Measurements from ENCODE around the gene AGK. TPM values are rescaled to one million over a fixed set of nuclear protein-coding genes. Genes with fewer than 3 reads are reported as not detected.

AGK gene, protein sequence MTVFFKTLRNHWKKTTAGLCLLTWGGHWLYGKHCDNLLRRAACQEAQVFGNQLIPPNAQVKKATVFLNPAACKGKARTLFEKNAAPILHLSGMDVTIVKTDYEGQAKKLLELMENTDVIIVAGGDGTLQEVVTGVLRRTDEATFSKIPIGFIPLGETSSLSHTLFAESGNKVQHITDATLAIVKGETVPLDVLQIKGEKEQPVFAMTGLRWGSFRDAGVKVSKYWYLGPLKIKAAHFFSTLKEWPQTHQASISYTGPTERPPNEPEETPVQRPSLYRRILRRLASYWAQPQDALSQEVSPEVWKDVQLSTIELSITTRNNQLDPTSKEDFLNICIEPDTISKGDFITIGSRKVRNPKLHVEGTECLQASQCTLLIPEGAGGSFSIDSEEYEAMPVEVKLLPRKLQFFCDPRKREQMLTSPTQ
- 100 to 1,000 TPM; 104 to 125 (median 108) TPM for polyA plus RNA-seq

DNA sequence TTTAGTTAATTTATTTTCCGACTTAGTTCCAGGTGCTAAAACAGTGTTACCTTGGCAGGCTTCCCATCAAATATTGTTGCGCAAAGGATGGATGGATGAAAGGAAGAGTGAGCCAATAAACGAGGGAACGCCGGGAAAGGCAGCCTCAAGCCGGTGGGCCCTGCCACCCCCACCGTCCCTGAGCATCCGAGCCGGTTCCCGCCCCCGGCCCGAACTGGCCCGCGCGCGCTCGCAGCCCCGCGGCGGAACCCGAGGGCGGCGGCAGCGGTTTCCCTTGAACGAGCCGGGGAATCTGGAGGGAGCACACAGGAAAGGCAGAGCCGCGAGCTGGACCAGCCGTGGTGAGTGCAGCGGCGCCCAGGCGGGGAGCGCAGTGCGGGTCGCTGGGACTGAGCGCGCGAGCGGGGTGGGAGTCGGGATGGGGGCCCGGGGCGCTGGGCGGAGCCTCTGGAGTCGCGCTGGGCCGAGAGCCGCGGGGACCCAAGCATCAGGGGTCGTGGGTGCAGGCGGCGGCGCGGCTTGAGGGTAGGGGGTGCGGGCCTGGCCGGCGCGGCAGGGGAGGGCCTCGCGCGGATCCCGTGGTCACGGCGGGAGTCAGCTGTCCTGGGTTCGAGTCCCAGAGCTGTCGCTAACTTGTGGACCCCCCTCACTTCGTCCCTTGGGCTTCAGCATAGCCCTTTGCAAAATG lies at the start of gene AGK:
Gene AGK, plus strand, starts transcription at position 317 of the 688 bp plus-strand sequence. CDS start 4,057 bp downstream, outside the sequence.
- peak; percentile 71 to 79 (median 78) for DNase-seq
- peaks cover 2% of the 10 kb centered on the region in 3 donors for H3K27me3 Mint-ChIP-seq (ENCODE audit: low read depth in 3 of 3)
- H3K4me1 Mint-ChIP-seq = peaks cover 40 to 53% of the 10 kb centered on the region in 2 donors
- peaks cover 0 to 1% (median 0%) of the 10 kb centered on the region in 6 donors for H3K9me3 Mint-ChIP-seq
- H3K27ac Mint-ChIP-seq = peak within 1 kb of the TSS; percentile 85 to 93 (median 90)
- peaks cover 0 to 31% (median 11%) of the 10 kb centered on the region in 3 donors for H3K36me3 Mint-ChIP-seq
- peak within 1 kb of the TSS; percentile 88 to 93 (median 91) for H3K4me3 Mint-ChIP-seq

DNA sequence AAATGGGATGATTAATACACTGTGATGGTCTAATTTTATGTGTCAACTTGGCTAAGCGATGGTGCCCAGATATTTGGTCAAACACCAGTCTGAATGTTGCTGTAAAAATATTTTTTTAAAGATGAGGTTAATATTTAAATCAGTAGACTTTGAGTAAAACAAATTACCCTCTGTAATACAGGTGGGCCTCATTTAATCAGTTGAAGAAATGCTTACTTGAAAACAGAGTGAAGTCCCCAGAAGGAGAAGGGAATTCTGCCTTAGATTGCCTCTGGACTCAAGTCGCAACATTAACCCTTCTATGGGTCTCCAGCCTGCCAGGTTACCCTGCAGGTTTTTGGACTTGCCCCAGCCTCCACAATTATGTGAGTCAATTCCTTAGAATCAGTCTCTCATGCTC lies 49.8 kb upstream of the AGK start:
- Mint-ChIP-seq H3K27me3 (ENCODE audit: low read depth in 3 of 3) (peaks cover 3 to 9% (median 3%) of the 10 kb centered on the region in 3 donors), H3K4me3 (no peak overlapping the region), H3K27ac (no peak overlapping the region), H3K9me3 (no peaks in the 10 kb centered on the region), H3K36me3 (no peaks in the 10 kb centered on the region), H3K4me1 (no peaks in the 10 kb centered on the region)
- no peak for DNase-seq

DNA sequence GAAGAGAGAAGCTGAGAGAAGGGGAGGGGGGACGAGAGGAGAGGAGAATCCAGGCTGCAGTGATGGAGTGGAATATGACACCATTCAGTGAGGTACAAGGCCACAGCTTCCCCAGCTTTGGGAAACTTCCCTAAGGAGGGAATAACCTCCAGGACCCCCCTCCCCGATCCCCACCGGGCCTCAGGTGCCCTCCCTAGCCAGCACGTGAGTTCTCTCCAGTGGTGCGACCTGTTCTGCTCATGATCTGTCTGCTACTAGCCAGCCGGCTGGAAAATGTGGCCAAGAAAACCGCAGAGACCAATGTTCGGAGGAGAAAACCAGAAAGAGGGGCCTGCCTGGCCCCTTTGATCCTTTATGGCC lies 39.9 kb upstream of the AGK start:
- Mint-ChIP-seq H3K4me1 (peaks cover 13 to 25% of the 10 kb centered on the region in 2 donors), H3K27ac (no peak overlapping the region), H3K36me3 (peaks cover 0 to 5% (median 3%) of the 10 kb centered on the region in 3 donors), H3K27me3 (ENCODE audit: low read depth in 3 of 3) (peaks cover 11 to 23% (median 18%) of the 10 kb centered on the region in 3 donors), H3K9me3 (peaks cover 0 to 9% (median 0%) of the 10 kb centered on the region in 6 donors), H3K4me3 (peak overlapping the region; percentile 44 to 76 (median 61))
- DNase-seq = no peak

DNA sequence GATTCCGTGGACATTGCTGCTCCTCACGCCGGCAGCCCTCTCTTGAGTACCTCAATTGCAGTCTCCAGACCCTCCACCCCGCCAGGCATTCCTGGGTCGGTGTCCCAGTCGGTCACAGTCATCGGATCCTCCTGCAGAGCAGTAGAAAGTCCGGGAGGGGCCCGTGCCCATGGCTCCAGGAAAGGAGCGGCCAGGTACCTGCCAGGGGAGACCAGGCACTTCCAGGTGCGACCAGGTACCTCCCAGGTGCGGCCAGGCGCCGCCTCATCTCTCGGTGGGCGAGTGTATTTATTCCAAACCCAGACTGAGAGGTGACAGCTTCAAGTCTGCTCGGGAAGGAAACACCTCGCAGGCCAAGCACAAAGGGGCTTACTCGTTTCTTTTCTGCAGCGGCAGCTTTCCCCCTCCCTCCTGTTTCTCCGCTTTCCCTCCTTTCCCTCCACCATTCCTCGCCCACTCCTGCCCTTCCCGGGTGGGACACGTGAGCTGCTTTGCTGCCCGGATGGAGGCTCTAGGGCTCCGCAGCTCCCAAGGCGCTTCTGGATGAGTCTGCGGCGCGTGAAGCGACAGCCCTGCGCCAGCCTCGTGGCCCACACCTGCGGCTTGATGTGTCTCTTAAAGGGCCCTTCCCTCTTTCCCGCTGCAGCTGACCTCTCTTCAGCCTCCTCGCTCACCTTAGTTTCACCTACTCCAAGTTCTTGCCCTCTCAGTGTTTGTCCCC lies 39.4 kb upstream of the AGK start:
- Mint-ChIP-seq H3K27ac (no peak overlapping the region), H3K27me3 (ENCODE audit: low read depth in 3 of 3) (peaks cover 11 to 23% (median 18%) of the 10 kb centered on the region in 3 donors), H3K4me3 (peak overlapping the region; percentile 46 to 76 (median 65)), H3K4me1 (peaks cover 13 to 25% of the 10 kb centered on the region in 2 donors), H3K36me3 (peaks cover 0 to 5% (median 3%) of the 10 kb centered on the region in 3 donors), H3K9me3 (peaks cover 0 to 9% (median 0%) of the 10 kb centered on the region in 6 donors)
- peak in 1 of 3 donors; percentile 1 for DNase-seq

DNA sequence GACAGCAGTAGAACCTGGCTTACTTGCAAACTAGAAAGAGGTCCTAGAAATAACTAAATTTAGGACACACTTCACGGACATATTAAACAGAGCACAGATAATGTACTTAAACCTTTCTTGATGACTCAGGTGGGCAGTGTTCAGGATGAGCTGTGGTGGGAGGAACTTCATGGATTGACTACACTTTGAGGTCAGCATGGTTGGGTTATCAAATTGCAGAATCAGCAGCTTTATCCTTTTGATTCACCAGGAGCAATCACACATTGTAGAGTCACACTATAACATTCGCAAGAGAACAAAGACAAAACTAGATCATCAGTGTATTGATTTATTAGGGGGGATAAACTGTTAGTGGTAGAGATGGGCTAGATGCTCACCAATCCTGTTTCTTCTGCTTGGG lies 38.6 kb upstream of the AGK start:
- Mint-ChIP-seq H3K9me3 (peaks cover 0 to 9% (median 0%) of the 10 kb centered on the region in 6 donors), H3K36me3 (peaks cover 0 to 5% (median 3%) of the 10 kb centered on the region in 3 donors), H3K4me3 (peak overlapping the region; percentile 41 to 76 (median 65)), H3K27ac (no peak overlapping the region), H3K4me1 (peaks cover 13 to 25% of the 10 kb centered on the region in 2 donors), H3K27me3 (ENCODE audit: low read depth in 3 of 3) (peaks cover 11 to 23% (median 21%) of the 10 kb centered on the region in 3 donors)
- no peak for DNase-seq

DNA sequence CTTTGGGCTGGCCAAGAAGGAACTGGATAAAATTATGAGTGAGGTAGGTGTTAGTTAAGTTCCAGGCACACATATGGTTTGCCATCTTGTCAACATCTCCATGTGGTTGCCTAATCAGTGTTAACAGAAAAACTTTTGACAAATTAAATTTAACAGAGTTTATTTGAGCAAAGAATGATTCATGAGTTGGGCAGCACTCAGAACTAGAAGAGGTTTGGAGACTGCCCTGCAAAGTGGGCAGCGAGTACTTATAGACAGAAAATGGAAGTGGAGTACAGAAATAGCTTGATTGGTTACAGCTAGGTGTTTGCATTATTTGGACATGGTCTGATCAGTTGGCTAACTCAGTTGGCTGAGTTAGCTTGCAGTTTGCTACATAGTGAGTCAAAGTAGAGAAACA lies 37.5 kb upstream of the AGK start:
- peaks cover 11 to 23% (median 21%) of the 10 kb centered on the region in 3 donors for H3K27me3 Mint-ChIP-seq (ENCODE audit: low read depth in 3 of 3)
- H3K9me3 Mint-ChIP-seq = peaks cover 0 to 9% (median under 1%) of the 10 kb centered on the region in 6 donors
- H3K36me3 Mint-ChIP-seq = peaks cover 0 to 5% (median 3%) of the 10 kb centered on the region in 3 donors
- H3K4me1 Mint-ChIP-seq = peaks cover 13 to 25% of the 10 kb centered on the region in 2 donors
- no peak for DNase-seq
- no peak overlapping the region for H3K27ac Mint-ChIP-seq
- no peak overlapping the region for H3K4me3 Mint-ChIP-seq

DNA sequence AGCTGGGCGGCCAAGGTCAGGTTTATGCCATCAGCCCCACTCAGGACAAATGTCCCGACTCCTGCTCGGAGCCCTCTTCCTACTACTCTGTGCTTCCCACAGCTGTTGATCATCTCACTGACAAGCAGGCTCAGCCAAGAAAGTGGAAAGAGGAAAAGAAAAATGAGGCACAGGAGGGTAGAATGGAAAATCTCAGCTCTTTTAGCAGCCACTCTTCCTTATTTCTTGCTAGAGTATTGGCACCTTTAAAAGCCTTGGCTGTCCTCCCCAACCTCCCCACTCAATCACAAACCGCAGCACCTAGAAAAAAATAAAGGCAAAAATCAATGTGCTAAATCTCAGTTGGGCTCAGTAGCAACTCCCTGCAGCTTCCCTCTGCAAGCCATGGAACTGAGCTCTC lies 35.3 kb upstream of the AGK start:
- no peak overlapping the region for H3K4me3 Mint-ChIP-seq
- peaks cover 5 to 20% (median 15%) of the 10 kb centered on the region in 3 donors for H3K27me3 Mint-ChIP-seq (ENCODE audit: low read depth in 3 of 3)
- DNase-seq = no peak
- peaks cover 0 to 5% (median 0%) of the 10 kb centered on the region in 3 donors for H3K36me3 Mint-ChIP-seq
- H3K9me3 Mint-ChIP-seq = peaks cover 0 to 9% (median 1%) of the 10 kb centered on the region in 6 donors
- H3K27ac Mint-ChIP-seq = no peak overlapping the region
- H3K4me1 Mint-ChIP-seq = peaks cover 11 to 16% of the 10 kb centered on the region in 2 donors

DNA sequence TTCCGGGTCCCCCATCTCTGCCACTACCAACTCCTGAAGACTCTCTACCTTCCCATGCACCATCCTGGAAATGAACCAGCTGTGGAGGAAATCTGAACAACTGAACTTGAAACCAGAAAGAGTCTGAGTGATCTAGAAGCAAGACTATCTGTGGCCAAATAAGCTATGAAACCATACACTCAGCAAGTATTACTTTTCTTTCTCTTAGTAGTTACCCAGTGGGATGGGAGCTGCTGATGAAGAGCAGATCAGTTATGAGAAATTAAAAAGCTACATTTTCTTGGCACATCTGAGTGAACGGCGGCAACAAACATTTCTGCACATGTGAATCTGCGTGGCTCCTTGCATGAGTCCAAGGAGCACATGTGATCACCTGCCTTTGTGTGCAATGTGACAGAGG lies 31.6 kb upstream of the AGK start:
- no peak overlapping the region for H3K27ac Mint-ChIP-seq
- no peaks in the 10 kb centered on the region for H3K4me1 Mint-ChIP-seq
- peaks cover 0 to 2% (median 0%) of the 10 kb centered on the region in 6 donors for H3K9me3 Mint-ChIP-seq
- H3K36me3 Mint-ChIP-seq = no peaks in the 10 kb centered on the region
- peaks cover 2 to 8% (median 2%) of the 10 kb centered on the region in 3 donors for H3K27me3 Mint-ChIP-seq (ENCODE audit: low read depth in 3 of 3)
- no peak for DNase-seq
- no peak overlapping the region for H3K4me3 Mint-ChIP-seq

DNA sequence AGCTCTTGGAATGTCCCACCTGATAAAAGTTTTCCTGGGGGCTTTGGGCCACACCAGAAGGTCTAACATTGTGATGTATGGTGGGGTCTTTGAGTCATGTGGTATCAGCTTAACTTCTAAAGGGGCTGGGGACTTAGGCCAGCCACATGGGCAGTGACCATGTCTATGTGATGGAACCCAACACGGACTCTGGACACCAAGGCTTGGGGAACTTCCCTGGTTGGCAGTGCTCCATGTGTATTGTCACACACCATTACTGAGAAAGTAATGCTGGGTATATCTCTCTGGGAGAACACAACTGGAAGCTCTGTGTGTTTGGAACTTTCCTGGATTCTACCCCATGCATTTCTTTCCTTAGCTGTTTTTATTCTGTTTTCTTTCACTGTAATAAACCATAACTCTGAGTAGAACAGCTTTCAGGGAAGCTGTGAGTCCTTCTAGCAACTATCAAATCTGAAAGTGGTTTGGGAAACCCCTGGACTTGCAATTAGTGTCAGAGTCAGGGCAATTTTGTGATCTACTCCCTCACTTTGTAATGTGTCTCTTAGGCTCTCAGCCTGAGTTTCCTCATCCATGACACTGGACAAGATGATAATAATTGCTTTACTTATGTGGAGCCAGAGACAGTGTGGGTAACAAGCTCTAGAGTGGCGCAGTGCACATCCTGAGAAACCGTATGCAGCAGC lies 28.4 kb upstream of the AGK start:
- H3K27ac Mint-ChIP-seq = no peak overlapping the region
- no peak for DNase-seq
- peaks cover 0 to 2% (median 2%) of the 10 kb centered on the region in 3 donors for H3K27me3 Mint-ChIP-seq (ENCODE audit: low read depth in 3 of 3)
- no peaks in the 10 kb centered on the region for H3K4me1 Mint-ChIP-seq
- no peak overlapping the region for H3K4me3 Mint-ChIP-seq
- H3K9me3 Mint-ChIP-seq = peaks cover 0 to 2% (median 0%) of the 10 kb centered on the region in 6 donors
- H3K36me3 Mint-ChIP-seq = no peaks in the 10 kb centered on the region

DNA sequence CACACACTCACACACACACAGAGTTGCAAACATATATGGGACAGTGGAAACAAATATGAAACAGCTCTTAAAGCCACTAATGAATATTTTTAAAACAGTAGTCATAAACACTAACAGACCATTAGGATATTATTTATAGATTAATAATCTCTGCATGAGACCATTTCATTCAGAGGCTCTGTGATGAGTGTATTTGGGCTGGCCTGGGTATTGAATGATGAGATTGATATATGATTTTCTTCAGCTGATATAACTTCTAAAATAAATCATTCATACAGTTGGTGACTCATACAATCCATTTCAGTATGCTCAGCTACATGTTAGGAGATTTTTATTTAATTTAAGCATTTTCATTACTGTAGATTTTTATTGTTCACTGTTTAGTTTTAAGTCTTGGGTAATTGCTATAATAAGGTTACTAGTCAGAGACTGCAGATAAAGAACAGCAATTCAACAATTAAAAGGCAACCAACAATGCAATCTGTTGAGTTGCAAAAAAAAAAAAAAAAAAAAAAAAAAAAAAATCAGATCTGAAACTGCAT lies 25.2 kb upstream of the AGK start:
- H3K27ac Mint-ChIP-seq = no peak overlapping the region
- DNase-seq = no peak
- H3K36me3 Mint-ChIP-seq = no peaks in the 10 kb centered on the region
- H3K27me3 Mint-ChIP-seq (ENCODE audit: low read depth in 3 of 3) = no peaks in the 10 kb centered on the region
- H3K4me3 Mint-ChIP-seq = no peak overlapping the region
- H3K4me1 Mint-ChIP-seq = no peaks in the 10 kb centered on the region
- no peaks in the 10 kb centered on the region for H3K9me3 Mint-ChIP-seq

DNA sequence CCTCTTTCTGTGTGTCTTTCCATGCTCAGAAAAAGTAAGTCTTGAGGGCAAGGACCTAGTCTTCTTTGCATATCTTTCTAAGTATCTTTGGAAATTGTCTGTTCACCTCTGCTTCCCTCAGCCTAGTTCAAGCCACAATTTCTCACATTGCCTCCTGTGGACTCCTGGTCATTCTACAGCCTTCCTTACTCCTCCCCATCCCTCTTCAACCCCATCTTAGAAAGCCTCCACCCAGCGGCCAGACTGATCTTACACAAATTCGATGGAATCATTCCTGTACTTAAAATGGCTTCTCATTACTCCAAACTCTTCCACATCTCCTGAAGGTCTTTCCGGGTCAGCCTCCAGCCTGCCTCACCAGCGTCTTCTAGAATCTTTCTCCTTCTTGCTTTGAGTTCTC lies 24.1 kb upstream of the AGK start:
- Mint-ChIP-seq H3K27ac (no peak overlapping the region), H3K4me1 (no peaks in the 10 kb centered on the region), H3K36me3 (no peaks in the 10 kb centered on the region), H3K9me3 (no peaks in the 10 kb centered on the region), H3K4me3 (no peak overlapping the region), H3K27me3 (ENCODE audit: low read depth in 3 of 3) (no peaks in the 10 kb centered on the region)
- no peak for DNase-seq

DNA sequence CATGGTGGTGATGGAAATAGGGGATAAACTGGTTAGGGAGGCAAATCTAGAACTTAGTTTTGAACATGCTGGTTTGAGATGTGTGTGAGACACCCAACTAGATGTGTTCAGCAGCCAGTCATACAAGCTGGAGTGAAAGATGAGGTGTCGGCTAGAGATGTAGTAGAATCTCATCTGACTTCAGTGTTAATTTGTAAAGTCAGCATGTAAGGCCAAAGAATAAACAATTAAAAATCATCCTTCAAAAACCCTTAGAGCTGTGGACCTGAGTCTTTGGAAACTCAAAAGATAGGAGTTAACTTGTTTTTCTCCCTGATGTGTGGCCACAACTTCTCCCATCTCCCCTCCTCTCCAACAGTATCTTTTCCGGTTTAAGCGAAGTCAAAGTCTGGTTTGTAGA lies 22.8 kb upstream of the AGK start:
- Mint-ChIP-seq H3K36me3 (no peaks in the 10 kb centered on the region), H3K27ac (no peak overlapping the region), H3K27me3 (ENCODE audit: low read depth in 3 of 3) (peaks cover 0 to 2% (median 0%) of the 10 kb centered on the region in 3 donors), H3K9me3 (no peaks in the 10 kb centered on the region), H3K4me1 (peaks cover 0 to 4% of the 10 kb centered on the region in 2 donors), H3K4me3 (no peak overlapping the region)
- DNase-seq = no peak
